Adrenal gland (tissue), 5 donors: ENCODE data around the gene PLAAT1.

Source experiments
- POLR2A ChIP-seq, 2 donors: fragments of 450-650 bp; IDR thresholded peaks; one replicate each; pipeline ENCODE4 v1.6.1; 2017; ENCODE audit warnings: antibody characterized with exemption in 2 of 2, mild to moderate bottlenecking in 2 of 2, moderate library complexity in 1 of 2
- TF ChIP-seq, protein P1 (sequence below), 6 experiments: fragments of 450-650 bp in 4 of 6; fragments of 200-600 bp in 2 of 6; sonication (generic) in 1 of 6; IDR thresholded peaks; 1 replicate in 5 of 6; 2 replicates in 1 of 6; pipeline versions ENCODE4 v1.5.1 to v1.8.0; 2016 to 2021; ENCODE audit warnings: antibody characterized with exemption in 6 of 6, mild to moderate bottlenecking in 2 of 6, moderate library complexity in 1 of 6
- donor health status: DM: no; HTN: no; CAD: no.

DNA sequence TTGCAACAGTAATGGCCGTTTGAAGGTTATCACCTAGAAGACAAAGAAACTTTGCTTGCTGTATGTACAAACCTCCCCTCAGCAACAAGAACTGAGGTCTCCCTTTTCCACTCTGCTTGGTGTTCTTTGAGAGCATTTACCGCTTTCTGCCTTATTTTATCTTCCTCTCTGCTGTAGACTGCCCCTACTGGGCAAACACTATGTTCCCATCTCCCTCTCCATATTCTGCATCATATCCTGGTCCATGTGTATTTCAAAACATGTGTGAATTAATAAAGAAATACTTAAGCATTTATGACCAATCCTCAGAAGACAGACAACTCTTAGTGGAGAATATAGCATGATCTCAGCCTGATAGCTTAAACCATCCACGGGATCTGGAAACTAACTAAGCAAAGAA lies 73.1 kb downstream of the PLAAT1 start:
- TF ChIP-seq, protein P1, sequence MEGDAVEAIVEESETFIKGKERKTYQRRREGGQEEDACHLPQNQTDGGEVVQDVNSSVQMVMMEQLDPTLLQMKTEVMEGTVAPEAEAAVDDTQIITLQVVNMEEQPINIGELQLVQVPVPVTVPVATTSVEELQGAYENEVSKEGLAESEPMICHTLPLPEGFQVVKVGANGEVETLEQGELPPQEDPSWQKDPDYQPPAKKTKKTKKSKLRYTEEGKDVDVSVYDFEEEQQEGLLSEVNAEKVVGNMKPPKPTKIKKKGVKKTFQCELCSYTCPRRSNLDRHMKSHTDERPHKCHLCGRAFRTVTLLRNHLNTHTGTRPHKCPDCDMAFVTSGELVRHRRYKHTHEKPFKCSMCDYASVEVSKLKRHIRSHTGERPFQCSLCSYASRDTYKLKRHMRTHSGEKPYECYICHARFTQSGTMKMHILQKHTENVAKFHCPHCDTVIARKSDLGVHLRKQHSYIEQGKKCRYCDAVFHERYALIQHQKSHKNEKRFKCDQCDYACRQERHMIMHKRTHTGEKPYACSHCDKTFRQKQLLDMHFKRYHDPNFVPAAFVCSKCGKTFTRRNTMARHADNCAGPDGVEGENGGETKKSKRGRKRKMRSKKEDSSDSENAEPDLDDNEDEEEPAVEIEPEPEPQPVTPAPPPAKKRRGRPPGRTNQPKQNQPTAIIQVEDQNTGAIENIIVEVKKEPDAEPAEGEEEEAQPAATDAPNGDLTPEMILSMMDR (IDR thresholded peaks at IDR 0.05) = no peak
- TF ChIP-seq POLR2A (IDR thresholded peaks at IDR 0.05) = no peak
